HEK293 (cell line): ENCODE data around the gene LSMEM2.

Experiments used
- ATF2 ChIP-seq: fragments of 450-650 bp; formaldehyde crosslinking; IDR thresholded peaks from 2 replicates; pipeline ENCODE4 v1.5.1; 2016; ENCODE audit warnings: missing biosample characterization, missing genetic modification characterization, low read depth
- GFI1B ChIP-seq: fragments of 450-650 bp; formaldehyde crosslinking; IDR thresholded peaks from 2 replicates; pipeline ENCODE4 v1.5.1; 2016; ENCODE audit warnings: missing biosample characterization, missing genetic modification characterization
- GLI2 ChIP-seq: fragments of 450-650 bp; formaldehyde crosslinking; IDR thresholded peaks from 2 replicates; pipeline ENCODE4; 2017; ENCODE audit warnings: missing biosample characterization, missing genetic modification characterization, low read depth, borderline replicate concordance
- HIC1 ChIP-seq: fragments of 450-650 bp; formaldehyde crosslinking; IDR thresholded peaks from 2 replicates; pipeline ENCODE4 v1.5.1; 2016; ENCODE audit warnings: missing biosample characterization, missing genetic modification characterization
- HOXA7 ChIP-seq: sonication (generic); formaldehyde crosslinking; IDR thresholded peaks from 2 replicates; pipeline ENCODE4 v1.8.1; 2022; ENCODE audit warnings: missing genetic modification reagents, borderline replicate concordance
- KLF7 ChIP-seq: fragments of 450-650 bp; formaldehyde crosslinking; IDR thresholded peaks from 2 replicates; pipeline ENCODE4 v1.5.1; 2016; ENCODE audit warnings: missing biosample characterization, missing genetic modification characterization, borderline replicate concordance
- MEIS1 ChIP-seq: sonication (generic); formaldehyde crosslinking; IDR thresholded peaks from 2 replicates; pipeline ENCODE4 v1.8.1; 2022; ENCODE audit warnings: missing genetic modification reagents, mild to moderate bottlenecking, borderline replicate concordance
- SP3 ChIP-seq: fragments of 450-650 bp; formaldehyde crosslinking; IDR thresholded peaks from 2 replicates; pipeline ENCODE4 v1.5.1; 2016; ENCODE audit warnings: missing biosample characterization, missing genetic modification characterization
- TSHZ1 ChIP-seq: fragments of 450-650 bp; formaldehyde crosslinking; IDR thresholded peaks from 2 replicates; pipeline ENCODE4 v1.5.1; 2016; ENCODE audit warnings: missing biosample characterization, missing genetic modification characterization, borderline replicate concordance
- YY2 ChIP-seq: fragments of 450-650 bp; formaldehyde crosslinking; IDR thresholded peaks from 2 replicates; pipeline ENCODE4 v1.5.1; 2016; ENCODE audit warnings: missing biosample characterization, missing genetic modification characterization
- ZBTB20 ChIP-seq: fragments of 450-650 bp; formaldehyde crosslinking; IDR thresholded peaks from 2 replicates; pipeline ENCODE4 v1.5.1; 2016; ENCODE audit warnings: missing biosample characterization, missing genetic modification characterization
- ZBTB26 ChIP-seq: fragments of 450-650 bp; formaldehyde crosslinking; optimal IDR thresholded peaks from 2 replicates; pipeline ENCODE3; 2016; ENCODE audit warnings: missing biosample characterization, mild to moderate bottlenecking, missing genetic modification characterization
- ZFHX2 ChIP-seq: fragments of 450-650 bp; formaldehyde crosslinking; conservative IDR thresholded peaks from 2 replicates; pipeline ENCODE4 v1.5.1; 2016; ENCODE audit warnings: missing biosample characterization, missing genetic modification characterization
- ZNF133 ChIP-seq: fragments of 450-650 bp; formaldehyde crosslinking; IDR thresholded peaks from 2 replicates; pipeline ENCODE4 v1.5.1; 2016; ENCODE audit warnings: missing biosample characterization, missing genetic modification characterization
- ZNF155 ChIP-seq: fragments of 450-650 bp; formaldehyde crosslinking; IDR thresholded peaks from 2 replicates; pipeline ENCODE4 v1.5.1; 2016; ENCODE audit warnings: missing biosample characterization, missing genetic modification characterization
- ZNF18 ChIP-seq: fragments of 450-650 bp; formaldehyde crosslinking; IDR thresholded peaks from 2 replicates; pipeline ENCODE4 v1.5.1; 2016; ENCODE audit warnings: missing biosample characterization, missing genetic modification characterization
- ZNF223 ChIP-seq: fragments of 450-650 bp; formaldehyde crosslinking; IDR thresholded peaks from 2 replicates; pipeline ENCODE4 v1.5.1; 2016; ENCODE audit warnings: missing biosample characterization, missing genetic modification characterization
- ZNF354C ChIP-seq: fragments of 450-650 bp; formaldehyde crosslinking; IDR thresholded peaks from 2 replicates; pipeline ENCODE4 v1.5.1; 2016; ENCODE audit warnings: missing biosample characterization, missing genetic modification characterization, low read depth, borderline replicate concordance
- ZNF433 ChIP-seq: fragments of 450-650 bp; formaldehyde crosslinking; IDR thresholded peaks from 2 replicates; pipeline ENCODE4 v1.5.1; 2016; ENCODE audit warnings: missing biosample characterization, missing genetic modification characterization, low read depth
- ZNF558 ChIP-seq: fragments of 450-650 bp; formaldehyde crosslinking; IDR thresholded peaks from 2 replicates; pipeline ENCODE4 v1.5.1; 2016; ENCODE audit warnings: missing biosample characterization, missing genetic modification characterization
- ZNF571 ChIP-seq: fragments of 450-650 bp; formaldehyde crosslinking; IDR thresholded peaks from 2 replicates; pipeline ENCODE4 v1.5.0; 2017; ENCODE audit warnings: missing biosample characterization, missing genetic modification characterization
- ZNF660 ChIP-seq: fragments of 450-650 bp; IDR thresholded peaks from 2 replicates; pipeline ENCODE4 v1.5.1; 2018; ENCODE audit warnings: missing biosample characterization, mild to moderate bottlenecking, missing genetic modification characterization
- ZNF704 ChIP-seq: fragments of 450-650 bp; formaldehyde crosslinking; IDR thresholded peaks from 2 replicates; pipeline ENCODE4 v1.5.1; 2016; ENCODE audit warnings: missing biosample characterization, missing genetic modification characterization
- ZSCAN16 ChIP-seq: fragments of 450-650 bp; formaldehyde crosslinking; IDR thresholded peaks from 2 replicates; pipeline ENCODE4 v1.5.1; 2016; ENCODE audit warnings: missing biosample characterization, missing genetic modification characterization
- ZSCAN30 ChIP-seq: fragments of 450-650 bp; IDR thresholded peaks from 2 replicates; pipeline ENCODE4 v1.5.1; 2018; ENCODE audit warnings: missing biosample characterization, mild to moderate bottlenecking, missing genetic modification characterization, moderate library complexity
- ZSCAN4 ChIP-seq: fragments of 450-650 bp; formaldehyde crosslinking; IDR thresholded peaks from 2 replicates; pipeline ENCODE4 v1.5.1; 2017; ENCODE audit warnings: missing biosample characterization, missing genetic modification characterization

Gene LSMEM2

GRCh38 chr3:50235716-50236483 lies 43.0 kb upstream of the LSMEM2 start, which contains the start of gene GNAI2 (continued):
- TF ChIP-seq ZNF223 (tag by site-specific recombination) (no peak), ZSCAN30 (tag by site-specific recombination) (no peak), ZNF18 (no peak), ZBTB26 (tag by site-specific recombination) (peak; percentile 57), ZNF660 (tag by site-specific recombination) (peak; percentile 25; the same call in 1 of the 2 replicates), ZSCAN16 (tag by site-specific recombination) (0 out of 2 replicates have a peak, but pooled peaks have one; percentile 36), ZFHX2 (tag by site-specific recombination) (no peak), ZNF704 (tag by site-specific recombination) (no peak), HIC1 (peak; percentile 72; the same call in 1 of the 2 replicates), KLF7 (tag by site-specific recombination) (no peak), ZNF558 (tag by site-specific recombination) (no peak), ATF2 (tag by site-specific recombination) (no peak), GLI2 (tag by site-specific recombination) (no peak), ZNF433 (tag by site-specific recombination) (no peak), ZNF354C (tag by site-specific recombination) (no peak), ZBTB20 (peak; percentile 88), YY2 (tag by site-specific recombination) (no peak), SP3 (peak; percentile 97), ZNF133 (tag by site-specific recombination) (no peak), GFI1B (tag by site-specific recombination) (no peak), TSHZ1 (tag by site-specific recombination) (no peak), MEIS1 (no peak), ZNF155 (tag by site-specific recombination) (no peak), ZNF571 (no peak), HOXA7 (CRISPR knock-in tag) (no peak), ZSCAN4 (no peak)
